Common myeloid progenitor, CD34-positive (primary cell): ENCODE measurements around the gene ZNF592.
"Not testable (repeated sequence)": the region's sequence is repeated elsewhere in the genome, so short reads cannot be mapped to it uniquely, and the experiment has no call there.

Source experiments
- CTCF ChIA-PET: fragments of 350-600 bp; sonication (Branson Sonifier 250); formaldehyde crosslinking; loops from one replicate; lab custom pipeline; 2021; ENCODE audit warnings: antibody characterized with exemption; lab: Charles Lee
- POLR2A ChIA-PET: fragments of 350-600 bp; sonication (Branson Sonifier 250); formaldehyde crosslinking; loops from one replicate; lab custom pipeline; 2021; ENCODE audit warnings: antibody characterized with exemption; lab: Charles Lee
- DNase-seq, 3 donors: peaks; one replicate each; pipeline versions ENCODE4 v3.0.0 to v3.0.0-alpha.2; 2013
- H3K27ac ChIP-seq, 2 experiments: 1 replicate in 1 of 2; 2 replicates in 1 of 2; pipeline ENCODE4 v1.7.0; 2013; ENCODE audit warnings: inconsistent platforms in 2 of 2, low read length in 2 of 2, mild to moderate bottlenecking in 2 of 2, low read depth in 1 of 2, moderate library complexity in 1 of 2; ENCODE audit not compliant: severe bottlenecking in 2 of 2, insufficient read depth in 1 of 2, poor library complexity in 1 of 2
- H3K27me3 ChIP-seq, 5 experiments: replicated peaks in 2 of 5; 1 replicate in 3 of 5; 2 replicates in 2 of 5; pipeline versions ENCODE4 v1.6.1 to v1.7.0; 2013; ENCODE audit warnings: low read length in 4 of 5, mild to moderate bottlenecking in 2 of 5, moderate library complexity in 2 of 5, inconsistent platforms in 1 of 5; ENCODE audit not compliant: insufficient read depth in 5 of 5, control insufficient read depth in 4 of 5
- H3K36me3 ChIP-seq, 4 experiments: 1 replicate in 2 of 4; 2 replicates in 2 of 4; pipeline versions ENCODE4 v1.6.1 to v1.7.0; 2013; ENCODE audit warnings: low read length in 3 of 4, control low read depth in 1 of 4, mild to moderate bottlenecking in 1 of 4; ENCODE audit not compliant: control insufficient read depth in 4 of 4, insufficient read depth in 4 of 4
- H3K4me1 ChIP-seq, 4 experiments: 1 replicate in 3 of 4; 2 replicates in 1 of 4; pipeline versions ENCODE4 v1.6.1 to v1.7.1; 2013; ENCODE audit warnings: low read length in 3 of 4, mild to moderate bottlenecking in 3 of 4, control low read depth in 1 of 4, inconsistent platforms in 1 of 4, moderate library complexity in 1 of 4; ENCODE audit not compliant: control insufficient read depth in 4 of 4, insufficient read depth in 4 of 4; ENCODE audit errors: control extremely low read depth in 1 of 4
- H3K4me3 ChIP-seq, 7 experiments: 1 replicate in 4 of 7; 2 replicates in 3 of 7; pipeline versions ENCODE4 v1.5.1 to v1.7.0; 2013; ENCODE audit warnings: mild to moderate bottlenecking in 7 of 7, low read length in 6 of 7, moderate library complexity in 6 of 7, inconsistent platforms in 2 of 7, low read depth in 2 of 7, control low read depth in 1 of 7; ENCODE audit not compliant: insufficient read depth in 4 of 7, control insufficient read depth in 1 of 7; ENCODE audit errors: extremely low read depth in 1 of 7
- H3K9me3 ChIP-seq, 5 experiments: 1 replicate in 4 of 5; 2 replicates in 1 of 5; pipeline versions ENCODE4 v1.6.1 to v1.7.1; 2013; ENCODE audit warnings: low read length in 4 of 5, mild to moderate bottlenecking in 2 of 5, inconsistent platforms in 1 of 5, low read depth in 1 of 5, moderate library complexity in 1 of 5; ENCODE audit not compliant: control insufficient read depth in 4 of 5, insufficient read depth in 2 of 5; ENCODE audit errors: control extremely low read depth in 1 of 5
- WGBS: methylation state at CpG from one replicate; pipeline ENCODE4 v1.1.5; 2013; ENCODE audit not compliant: insufficient coverage; 5-methylcytosine and 5-hydroxymethylcytosine counted together

The ZNF592 gene

GRCh38 chr15:84731774-84732173 lies 16.6 kb upstream of the ZNF592 start:
- ChIA-PET POLR2A (interaction anchor here (0.7 kb wide), 1 partner anchor 1814 kb away, joined by 8 read pairs; no protein-coding TSS in a partner anchor), CTCF (no interaction called here)
- peaks cover 11 to 26% (median 16%) of the 10 kb centered on the region in 4 experiments for H3K4me1 ChIP-seq
- no peak for DNase-seq
- H3K27me3 ChIP-seq: no peaks in the 10 kb centered on the region
- no peak overlapping the region for H3K4me3 ChIP-seq
- H3K9me3 ChIP-seq: no peaks in the 10 kb centered on the region
- no peak overlapping the region for H3K27ac ChIP-seq
- no peaks in the 10 kb centered on the region for H3K36me3 ChIP-seq

- Histone ChIP-seq H3K4me3 (peak overlapping the region in 6 of 7 experiments; percentile 10 to 66 (median 48)), H3K4me1 (peaks cover 11 to 26% (median 16%) of the 10 kb centered on the region in 4 experiments), H3K9me3 (no peaks in the 10 kb centered on the region), H3K27me3 (no peaks in the 10 kb centered on the region), H3K36me3 (no peaks in the 10 kb centered on the region), H3K27ac (peak overlapping the region in 1 of 2 experiments; percentile 50)
- POLR2A ChIA-PET: interaction anchor here (0.6 to 1.7 kb wide), 3 partner anchors 13 to 33 kb away, joined by 4 to 13 read pairs (median 11); partner anchors contain the start of genes SEC11A and ZNF592
- 0% methylated on average over 6 of the region's 7 CpGs for WGBS
- peak; percentile 83 to 92 (median 89) for DNase-seq
- CTCF ChIA-PET: interaction anchor here (0.7 to 3.4 kb wide), 8 partner anchors 11 to 80 kb away, joined by 3 to 23 read pairs (median 3); no protein-coding TSS in a partner anchor
Measured at GRCh38 chr15:84734794-84735479, 13.5 kb upstream of the ZNF592 start.

- DNase-seq, H3K9me3 ChIP-seq, H3K27me3 ChIP-seq, H3K36me3 ChIP-seq: not testable (repeated sequence)
- ChIA-PET CTCF (interaction anchor here (0.6 to 3.4 kb wide), 9 partner anchors 10 to 80 kb away, joined by 3 to 23 read pairs (median 3); no protein-coding TSS in a partner anchor), POLR2A (interaction anchor here (0.6 to 1.7 kb wide), 3 partner anchors 13 to 32 kb away, joined by 4 to 13 read pairs (median 11); partner anchors contain the start of genes SEC11A and ZNF592)
- H3K4me3 ChIP-seq: peak overlapping the region in 6 of 7 experiments; percentile 10 to 66 (median 48)
- whole genome bisulfite sequencing: 86% methylated on average over 5 of the region's 9 CpGs
- peak overlapping the region in 1 of 2 experiments; percentile 50 for H3K27ac ChIP-seq
- peaks cover 11 to 26% (median 16%) of the 10 kb centered on the region in 4 experiments for H3K4me1 ChIP-seq
Measured at GRCh38 chr15:84735480-84736061, 12.8 kb upstream of the ZNF592 start.

GRCh38 chr15:84736375-84736774 lies 12.0 kb upstream of the ZNF592 start:
- Histone ChIP-seq H3K27me3 (no peaks in the 10 kb centered on the region), H3K9me3 (no peaks in the 10 kb centered on the region), H3K36me3 (no peaks in the 10 kb centered on the region), H3K27ac (no peak overlapping the region), H3K4me3 (no peak overlapping the region), H3K4me1 (peaks cover 11 to 26% (median 16%) of the 10 kb centered on the region in 4 experiments)
- ChIA-PET POLR2A (no interaction called here), CTCF (interaction anchor here (1.9 to 3.4 kb wide), 2 partner anchors 10 to 15 kb away, joined by 14 to 23 read pairs; no protein-coding TSS in a partner anchor)
- 100% methylated on average over 2 of the region's 5 CpGs for WGBS
- no peak for DNase-seq

- WGBS: no CpG with 5 or more reads among the region's 2 CpGs
- H3K27ac ChIP-seq: no peak overlapping the region
- ChIA-PET POLR2A (interaction anchor here (1.0 kb wide), 1 partner anchor 83 kb away, joined by 3 read pairs; the partner anchor contains the start of gene WDR73), CTCF (no interaction called here)
- no peaks in the 10 kb centered on the region for H3K9me3 ChIP-seq
- H3K4me1 ChIP-seq: peaks cover 11 to 26% (median 16%) of the 10 kb centered on the region in 4 experiments
- H3K36me3 ChIP-seq: no peaks in the 10 kb centered on the region
- H3K4me3 ChIP-seq: no peak overlapping the region
- DNase-seq: no peak
- H3K27me3 ChIP-seq: no peaks in the 10 kb centered on the region
Measured at GRCh38 chr15:84737005-84737404, 11.4 kb upstream of the ZNF592 start.

- Histone ChIP-seq H3K4me3 (no peak overlapping the region), H3K36me3 (no peaks in the 10 kb centered on the region), H3K9me3 (no peaks in the 10 kb centered on the region), H3K27me3 (no peaks in the 10 kb centered on the region), H3K4me1 (peaks cover 0 to 5% (median under 1%) of the 10 kb centered on the region in 4 experiments), H3K27ac (no peak overlapping the region)
- ChIA-PET CTCF (no interaction called here), POLR2A (no interaction called here)
- no peak for DNase-seq
- 100% methylated on average over 4 of the region's 4 CpGs for WGBS
Measured at GRCh38 chr15:84740691-84741090, 7.7 kb upstream of the ZNF592 start.

- Histone ChIP-seq H3K27ac (no peak overlapping the region), H3K4me1 (peaks cover 0 to 3% (median 0%) of the 10 kb centered on the region in 4 experiments), H3K9me3 (no peaks in the 10 kb centered on the region), H3K36me3 (no peaks in the 10 kb centered on the region), H3K4me3 (no peak overlapping the region), H3K27me3 (no peaks in the 10 kb centered on the region)
- 100% methylated on average over 1 of the region's 2 CpGs for WGBS
- CTCF ChIA-PET: no interaction called here
- POLR2A ChIA-PET: no interaction called here
- DNase-seq: no peak
Measured at GRCh38 chr15:84741121-84741520, 7.3 kb upstream of the ZNF592 start.
